Measurements from ENCODE around the gene AGFG1.
A peak's percentile ranks its signal among the peaks of the same experiment; 100 is the strongest.

The AGFG1 gene

GRCh38 chr2:227471924-227472264, at the start of gene AGFG1:
Gene AGFG1, plus strand, starts transcription at chr2:227472156. Its CDS starts 266 bp downstream, at chr2:227472422.
- peak; percentile 78 for DNase-seq (ENCODE audit: low spot score)

GRCh38 chr2:227423656-227424499, 48.1 kb upstream of the AGFG1 start:
- no peak for DNase-seq (ENCODE audit: low spot score)

GRCh38 chr2:227428731-227429285, 43.1 kb upstream of the AGFG1 start:
- peak; percentile 68 for DNase-seq (ENCODE audit: low spot score)

- no peak for DNase-seq (ENCODE audit: low spot score)
Measured at GRCh38 chr2:227430639-227431038, 41.3 kb upstream of the AGFG1 start.

- DNase-seq (ENCODE audit: low spot score) = no peak
Measured at GRCh38 chr2:227433171-227433570, 38.8 kb upstream of the AGFG1 start.

- no peak for DNase-seq (ENCODE audit: low spot score)
Measured at GRCh38 chr2:227436436-227437174, 35.4 kb upstream of the AGFG1 start.

- DNase-seq (ENCODE audit: low spot score) = no peak
Measured at GRCh38 chr2:227439214-227439613, 32.7 kb upstream of the AGFG1 start.

GRCh38 chr2:227442639-227443038, 29.3 kb upstream of the AGFG1 start:
- no peak for DNase-seq (ENCODE audit: low spot score)

- DNase-seq (ENCODE audit: low spot score) = no peak
Measured at GRCh38 chr2:227443889-227444568, 27.9 kb upstream of the AGFG1 start.

GRCh38 chr2:227447606-227448005, 24.4 kb upstream of the AGFG1 start:
- DNase-seq (ENCODE audit: low spot score) = no peak

GRCh38 chr2:227450311-227450841, 21.6 kb upstream of the AGFG1 start:
- no peak for DNase-seq (ENCODE audit: low spot score)

- no peak for DNase-seq (ENCODE audit: low spot score)
Measured at GRCh38 chr2:227450926-227451654, 20.9 kb upstream of the AGFG1 start.

GRCh38 chr2:227451655-227451992, 20.3 kb upstream of the AGFG1 start:
- DNase-seq (ENCODE audit: low spot score) = no peak

GRCh38 chr2:227453810-227454209, 18.1 kb upstream of the AGFG1 start:
- no peak for DNase-seq (ENCODE audit: low spot score)

GRCh38 chr2:227454323-227454860, 17.6 kb upstream of the AGFG1 start:
- no peak for DNase-seq (ENCODE audit: low spot score)

GRCh38 chr2:227455200-227455599, 16.8 kb upstream of the AGFG1 start:
- no peak for DNase-seq (ENCODE audit: low spot score)

- no peak for DNase-seq (ENCODE audit: low spot score)
Measured at GRCh38 chr2:227456102-227456501, 15.9 kb upstream of the AGFG1 start.

GRCh38 chr2:227456772-227457171, 15.2 kb upstream of the AGFG1 start:
- no peak for DNase-seq (ENCODE audit: low spot score)

- DNase-seq (ENCODE audit: low spot score) = no peak
Measured at GRCh38 chr2:227460070-227460485, 11.9 kb upstream of the AGFG1 start.

- DNase-seq (ENCODE audit: low spot score) = no peak
Measured at GRCh38 chr2:227460833-227461232, 11.1 kb upstream of the AGFG1 start.

- DNase-seq (ENCODE audit: low spot score) = no peak
Measured at GRCh38 chr2:227461811-227462461, 10.0 kb upstream of the AGFG1 start.
